Loucy (cell line): ENCODE data around the gene FABP1.

Experiments used
- CTCF ChIP-seq: fragments of 200-600 bp; sonication (generic); conservative IDR thresholded peaks from 2 replicates; pipeline ENCODE4 v1.5.1; 2014; ENCODE audit warnings: mild to moderate bottlenecking, antibody characterized with exemption, low read length
- EZH2phosphoT487 ChIP-seq: fragments of 200-600 bp; IDR thresholded peaks from 2 replicates; pipeline ENCODE4 v1.6.1; 2018; ENCODE audit warnings: antibody characterized with exemption, mild to moderate bottlenecking, moderate library complexity, borderline replicate concordance

GRCh38 chr2:88125344-88125923 is 2.4 kb downstream of the FABP1 start:
- TF ChIP-seq CTCF, result no peak
- no peak for TF ChIP-seq EZH2phosphoT487
